HS-5 (cell line): ENCODE results near the gene MCFD2.

Source experiments
- DNase-seq: peaks from one replicate; pipeline ENCODE4 v3.0.0-alpha.2; 2012; ENCODE audit warnings: low read depth

MCFD2 gene

GRCh38 chr2:46873604-46874068 lies 42.0 kb downstream of the MCFD2 start:
- DNase-seq = peak; percentile 95

GRCh38 chr2:46872902-46873603 lies 42.6 kb downstream of the MCFD2 start:
- no peak for DNase-seq

GRCh38 chr2:46871976-46872381 lies 43.6 kb downstream of the MCFD2 start:
- no peak for DNase-seq

GRCh38 chr2:46870051-46870839 lies 45.4 kb downstream of the MCFD2 start:
- no peak for DNase-seq

- DNase-seq = no peak
These were observed 46.0 kb downstream of the MCFD2 start for GRCh38 chr2:46869621-46870020.

- DNase-seq = no peak
These were observed 48.8 kb downstream of the MCFD2 start for GRCh38 chr2:46866770-46867246.

GRCh38 chr2:46865181-46865970 lies 50.2 kb downstream of the MCFD2 start:
- DNase-seq = no peak

GRCh38 chr2:46863882-46864281 lies 51.7 kb downstream of the MCFD2 start:
- no peak for DNase-seq

GRCh38 chr2:46862514-46862913 lies 53.1 kb downstream of the MCFD2 start:
- no peak for DNase-seq

GRCh38 chr2:46861916-46862315 lies 53.7 kb downstream of the MCFD2 start:
- no peak for DNase-seq

- no peak for DNase-seq
These were observed 56.1 kb downstream of the MCFD2 start for GRCh38 chr2:46859482-46859881.

- DNase-seq = peak; percentile 57
These were observed 56.9 kb downstream of the MCFD2 start for GRCh38 chr2:46858702-46859090.

- peak; percentile 65 for DNase-seq
These were observed 57.5 kb downstream of the MCFD2 start for GRCh38 chr2:46857871-46858701.

GRCh38 chr2:46856336-46856735 lies 59.3 kb downstream of the MCFD2 start:
- DNase-seq = no peak

- no peak for DNase-seq
These were observed 59.8 kb downstream of the MCFD2 start for GRCh38 chr2:46855805-46856204.

GRCh38 chr2:46854260-46854659 lies 61.3 kb downstream of the MCFD2 start:
- DNase-seq = no peak

GRCh38 chr2:46852598-46852997 lies 63.0 kb downstream of the MCFD2 start:
- DNase-seq = no peak

GRCh38 chr2:46852124-46852523 lies 63.5 kb downstream of the MCFD2 start:
- no peak for DNase-seq
